ENCODE measurements around the gene CELA3B.

- TF ChIP-seq CTCF (tag by site-specific recombination; IDR thresholded peaks at IDR 0.05) (no peak), BCL11B (tag by site-specific recombination; IDR thresholded peaks at IDR 0.05; ENCODE audit: low read depth) (no peak), ZNF202 (tag by site-specific recombination; IDR thresholded peaks at IDR 0.05; ENCODE audit: borderline replicate concordance) (no peak), ZNF426 (tag by site-specific recombination; IDR thresholded peaks at IDR 0.05) (no peak), ZNF785 (tag by site-specific recombination; IDR thresholded peaks at IDR 0.05) (no peak)
Observed at GRCh38 chr1:21961799-21962198, 15.0 kb upstream of the CELA3B start.

Data from HEK293 (cell line).